ENCODE results near the gene CASZ1.

The CASZ1 gene

DNA sequence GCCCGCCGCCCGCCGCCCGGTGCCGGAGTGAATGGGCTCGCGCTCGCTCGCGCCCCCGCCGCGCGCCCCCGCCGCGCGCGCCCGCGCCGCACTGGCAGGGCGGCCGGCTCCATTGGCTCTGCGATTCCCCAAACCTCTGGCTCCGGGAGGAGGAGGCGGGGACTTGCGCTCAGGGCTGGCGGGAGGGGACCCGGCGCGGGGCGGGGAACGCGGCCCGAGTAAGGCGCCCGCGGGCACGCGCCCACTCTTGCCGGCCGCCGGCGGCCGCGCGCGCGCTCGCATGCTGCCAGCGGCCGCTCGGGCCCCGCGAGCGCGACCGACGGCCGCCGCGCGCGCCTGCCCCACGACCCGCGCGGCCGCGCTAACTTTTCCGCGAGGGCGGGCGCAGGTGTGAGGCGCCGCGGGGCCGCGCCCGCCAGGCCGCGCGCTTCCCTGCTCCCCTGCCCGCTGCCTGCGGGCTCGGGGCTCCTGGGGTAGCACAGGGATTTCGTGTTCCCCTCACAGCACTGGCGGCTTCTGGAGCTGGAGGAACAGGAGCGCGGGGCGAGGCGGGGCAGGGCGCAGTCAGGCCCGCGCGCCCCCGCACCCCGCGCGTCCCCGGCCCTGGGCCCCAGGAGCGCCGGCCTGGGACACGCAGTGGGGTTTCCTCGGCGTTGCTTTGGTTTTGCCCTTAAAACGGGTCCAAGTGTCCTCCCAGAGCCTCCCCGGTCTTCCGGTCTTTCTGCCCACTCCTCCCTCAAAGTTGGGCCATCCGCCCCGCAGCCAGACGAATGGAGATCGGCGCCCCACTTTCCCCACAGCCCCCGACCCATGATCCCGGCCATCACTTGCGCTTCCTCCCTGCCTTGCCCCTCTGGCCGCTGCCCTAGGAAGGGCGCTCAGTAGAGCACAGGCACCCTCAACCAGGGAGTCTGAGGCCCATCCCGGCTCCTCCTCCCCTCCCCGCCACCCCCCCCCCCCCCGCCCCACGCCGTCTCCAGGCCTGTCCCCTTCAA, 101.5 kb downstream of the CASZ1 start:
- Histone ChIP-seq H3K27me3 (ENCODE audit: insufficient read depth, poor library complexity, severe bottlenecking) (peaks cover 20% of the 10 kb centered on the region), H3K4me3 (replicated peaks; ENCODE audit: insufficient read depth, low read length) (peak overlapping the region; percentile 36), H3K27ac (replicated peaks) (no peak overlapping the region)
- DNase-seq (ENCODE audit: low read depth in 1 of 2, low spot score in 1 of 2), result peak; percentile 49 to 76
- TF ChIP-seq GABPA (IDR thresholded peaks at IDR 0.05; ENCODE audit: low read depth), result no peak
- TF ChIP-seq, protein P1, sequence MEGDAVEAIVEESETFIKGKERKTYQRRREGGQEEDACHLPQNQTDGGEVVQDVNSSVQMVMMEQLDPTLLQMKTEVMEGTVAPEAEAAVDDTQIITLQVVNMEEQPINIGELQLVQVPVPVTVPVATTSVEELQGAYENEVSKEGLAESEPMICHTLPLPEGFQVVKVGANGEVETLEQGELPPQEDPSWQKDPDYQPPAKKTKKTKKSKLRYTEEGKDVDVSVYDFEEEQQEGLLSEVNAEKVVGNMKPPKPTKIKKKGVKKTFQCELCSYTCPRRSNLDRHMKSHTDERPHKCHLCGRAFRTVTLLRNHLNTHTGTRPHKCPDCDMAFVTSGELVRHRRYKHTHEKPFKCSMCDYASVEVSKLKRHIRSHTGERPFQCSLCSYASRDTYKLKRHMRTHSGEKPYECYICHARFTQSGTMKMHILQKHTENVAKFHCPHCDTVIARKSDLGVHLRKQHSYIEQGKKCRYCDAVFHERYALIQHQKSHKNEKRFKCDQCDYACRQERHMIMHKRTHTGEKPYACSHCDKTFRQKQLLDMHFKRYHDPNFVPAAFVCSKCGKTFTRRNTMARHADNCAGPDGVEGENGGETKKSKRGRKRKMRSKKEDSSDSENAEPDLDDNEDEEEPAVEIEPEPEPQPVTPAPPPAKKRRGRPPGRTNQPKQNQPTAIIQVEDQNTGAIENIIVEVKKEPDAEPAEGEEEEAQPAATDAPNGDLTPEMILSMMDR (IDR thresholded peaks at IDR 0.05; ENCODE audit: insufficient read depth, low read length), result no peak
- TF ChIP-seq, protein P2, sequence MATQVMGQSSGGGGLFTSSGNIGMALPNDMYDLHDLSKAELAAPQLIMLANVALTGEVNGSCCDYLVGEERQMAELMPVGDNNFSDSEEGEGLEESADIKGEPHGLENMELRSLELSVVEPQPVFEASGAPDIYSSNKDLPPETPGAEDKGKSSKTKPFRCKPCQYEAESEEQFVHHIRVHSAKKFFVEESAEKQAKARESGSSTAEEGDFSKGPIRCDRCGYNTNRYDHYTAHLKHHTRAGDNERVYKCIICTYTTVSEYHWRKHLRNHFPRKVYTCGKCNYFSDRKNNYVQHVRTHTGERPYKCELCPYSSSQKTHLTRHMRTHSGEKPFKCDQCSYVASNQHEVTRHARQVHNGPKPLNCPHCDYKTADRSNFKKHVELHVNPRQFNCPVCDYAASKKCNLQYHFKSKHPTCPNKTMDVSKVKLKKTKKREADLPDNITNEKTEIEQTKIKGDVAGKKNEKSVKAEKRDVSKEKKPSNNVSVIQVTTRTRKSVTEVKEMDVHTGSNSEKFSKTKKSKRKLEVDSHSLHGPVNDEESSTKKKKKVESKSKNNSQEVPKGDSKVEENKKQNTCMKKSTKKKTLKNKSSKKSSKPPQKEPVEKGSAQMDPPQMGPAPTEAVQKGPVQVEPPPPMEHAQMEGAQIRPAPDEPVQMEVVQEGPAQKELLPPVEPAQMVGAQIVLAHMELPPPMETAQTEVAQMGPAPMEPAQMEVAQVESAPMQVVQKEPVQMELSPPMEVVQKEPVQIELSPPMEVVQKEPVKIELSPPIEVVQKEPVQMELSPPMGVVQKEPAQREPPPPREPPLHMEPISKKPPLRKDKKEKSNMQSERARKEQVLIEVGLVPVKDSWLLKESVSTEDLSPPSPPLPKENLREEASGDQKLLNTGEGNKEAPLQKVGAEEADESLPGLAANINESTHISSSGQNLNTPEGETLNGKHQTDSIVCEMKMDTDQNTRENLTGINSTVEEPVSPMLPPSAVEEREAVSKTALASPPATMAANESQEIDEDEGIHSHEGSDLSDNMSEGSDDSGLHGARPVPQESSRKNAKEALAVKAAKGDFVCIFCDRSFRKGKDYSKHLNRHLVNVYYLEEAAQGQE (IDR thresholded peaks at IDR 0.05; ENCODE audit: insufficient replicate concordance, low read depth), result no peak
- TF ChIP-seq SPI1 (IDR thresholded peaks at IDR 0.05; ENCODE audit: borderline replicate concordance, low read depth), result no peak
- TF ChIP-seq POLR2AphosphoS5 (IDR thresholded peaks at IDR 0.05; ENCODE audit: low read depth), result no peak

GRCh38 chr1:10694274-10694632, 102.2 kb downstream of the CASZ1 start:
- TF ChIP-seq, protein P1 (IDR thresholded peaks at IDR 0.05; ENCODE audit: insufficient read depth, low read length), result no peak
- no peak for TF ChIP-seq SPI1 (IDR thresholded peaks at IDR 0.05; ENCODE audit: borderline replicate concordance, low read depth)
- TF ChIP-seq POLR2AphosphoS5 (IDR thresholded peaks at IDR 0.05; ENCODE audit: low read depth), result no peak
- TF ChIP-seq GABPA (IDR thresholded peaks at IDR 0.05; ENCODE audit: low read depth), result no peak
- TF ChIP-seq, protein P2 (IDR thresholded peaks at IDR 0.05; ENCODE audit: insufficient replicate concordance, low read depth), result no peak
- H3K27me3 ChIP-seq (ENCODE audit: insufficient read depth, poor library complexity, severe bottlenecking), result peaks cover 16% of the 10 kb centered on the region
- peak overlapping the region; percentile 56 for H3K4me3 ChIP-seq (replicated peaks; ENCODE audit: insufficient read depth, low read length)
- no peak overlapping the region for H3K27ac ChIP-seq (replicated peaks)
- DNase-seq (ENCODE audit: low read depth in 1 of 2, low spot score in 1 of 2), result peak; percentile 6 to 8

DNA sequence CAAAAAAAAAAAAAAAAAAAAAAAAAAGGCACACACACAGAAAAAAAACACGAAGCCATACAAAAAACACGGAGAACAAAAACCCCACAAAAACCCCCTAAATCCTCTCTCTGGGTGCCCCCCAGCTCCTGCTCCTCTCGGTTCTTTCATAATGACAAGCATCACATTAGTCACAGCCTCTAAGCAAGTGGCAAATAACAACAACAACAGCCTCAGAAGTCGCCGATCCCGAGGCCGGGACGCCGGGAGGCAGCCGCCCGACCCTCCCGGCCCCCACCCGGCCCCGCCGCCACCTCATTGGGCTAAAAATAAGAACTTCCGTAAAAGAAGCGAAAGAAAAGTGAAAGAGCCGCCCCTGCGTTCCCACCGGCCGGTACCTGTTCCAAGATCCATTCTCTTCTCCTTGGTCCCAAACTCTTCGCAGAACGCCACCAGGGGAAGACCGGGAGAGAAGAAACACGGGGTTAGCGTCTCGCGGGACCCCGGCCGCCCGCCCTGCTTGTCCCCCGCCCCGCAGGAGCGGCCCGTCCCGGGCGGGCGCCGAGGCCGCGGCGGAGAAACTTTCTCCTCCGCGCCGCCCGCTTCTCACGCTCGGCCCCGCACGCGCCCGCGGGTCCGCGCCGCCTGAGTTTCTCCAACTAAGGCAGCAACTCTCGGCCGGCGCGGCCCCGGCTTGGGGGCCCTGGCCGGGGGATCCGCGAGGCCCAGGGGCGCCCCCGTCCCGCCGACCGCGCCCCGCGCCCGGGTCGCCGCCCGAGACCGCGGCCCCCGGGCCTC, 102.8 kb downstream of the CASZ1 start:
- peak overlapping the region; percentile 56 for H3K4me3 ChIP-seq (replicated peaks; ENCODE audit: insufficient read depth, low read length)
- peak; percentile 13 to 38 for DNase-seq (ENCODE audit: low read depth in 1 of 2, low spot score in 1 of 2)
- H3K27me3 ChIP-seq (ENCODE audit: insufficient read depth, poor library complexity, severe bottlenecking), result peaks cover 16% of the 10 kb centered on the region
- TF ChIP-seq POLR2AphosphoS5 (IDR thresholded peaks at IDR 0.05; ENCODE audit: low read depth), result no peak
- no peak for TF ChIP-seq GABPA (IDR thresholded peaks at IDR 0.05; ENCODE audit: low read depth)
- no peak for TF ChIP-seq SPI1 (IDR thresholded peaks at IDR 0.05; ENCODE audit: borderline replicate concordance, low read depth)
- TF ChIP-seq, protein P1 (IDR thresholded peaks at IDR 0.05; ENCODE audit: insufficient read depth, low read length), result no peak
- TF ChIP-seq, protein P2 (IDR thresholded peaks at IDR 0.05; ENCODE audit: insufficient replicate concordance, low read depth), result no peak
- no peak overlapping the region for H3K27ac ChIP-seq (replicated peaks)
